HTR-8/SVneo (cell line): ENCODE measurements around the gene TRAPPC3L.

Source experiments
- DNase-seq: peaks from one replicate; pipeline ENCODE4 v3.0.0; 2011; ENCODE audit warnings: low spot score, mixed read lengths; ENCODE audit not compliant: insufficient read length
- FAIRE-seq: peaks from 2 replicates; lab custom pipeline; 2011; peaks lifted over from hg19 to GRCh38; lab: Jason Lieb, UNC

Gene TRAPPC3L

DNA sequence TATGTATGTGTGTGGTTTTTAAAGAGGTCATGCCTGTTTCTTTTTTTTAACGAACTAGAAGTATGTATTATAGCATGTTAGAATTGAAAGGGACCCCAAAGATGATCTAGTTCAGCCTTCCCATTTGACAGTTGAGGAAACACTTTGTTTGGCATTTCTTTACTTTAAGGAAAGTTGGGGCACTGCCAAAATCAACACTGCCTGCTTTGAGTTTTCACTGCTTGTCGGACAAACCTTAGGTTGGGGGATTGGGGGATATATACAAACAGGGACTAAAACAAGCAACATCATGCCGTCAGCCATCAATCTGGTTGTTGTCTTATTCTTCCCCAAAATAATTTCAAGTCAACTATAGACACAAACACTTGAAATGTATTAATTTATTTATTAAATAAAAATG lies 98.4 kb downstream of the TRAPPC3L start:
- DNase-seq: no peak
- no peak for FAIRE-seq

DNA sequence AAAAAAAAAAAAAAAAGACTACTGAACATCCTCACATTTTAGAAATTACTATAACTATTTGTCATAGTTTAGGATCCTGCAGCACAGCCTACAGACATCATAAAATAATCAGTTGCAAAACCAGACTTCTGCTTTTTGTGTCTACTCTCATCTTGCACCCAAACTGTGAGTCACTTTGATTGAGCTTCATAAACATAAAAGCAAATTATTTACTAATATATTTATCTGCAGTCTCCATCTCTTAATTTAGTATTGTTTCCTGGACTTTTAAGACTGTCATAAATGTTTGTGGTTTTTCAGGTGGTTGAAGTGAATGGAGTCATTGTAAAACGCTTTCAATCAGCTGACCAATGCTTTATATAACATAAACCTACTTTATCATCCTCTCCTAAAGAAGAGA lies 99.1 kb downstream of the TRAPPC3L start:
- FAIRE-seq (no peak), DNase-seq (no peak)

GRCh38 chr6:116445102-116445501 lies 100.4 kb downstream of the TRAPPC3L start:
- FAIRE-seq (no peak), DNase-seq (no peak)
